Activated CD8-positive, alpha-beta memory T cell treated with anti-CD3 and anti-CD28 coated beads, Interleukin-2, amount 50 U/mL, for 48 hours (primary cell): ENCODE results near the gene TOE1.
"Not testable (repeated sequence)": the region's sequence is repeated elsewhere in the genome, so short reads cannot be mapped to it uniquely, and the experiment has no call there.

Experiments used
- DNase-seq: peaks from one replicate; pipeline ENCODE4 v3.0.0-alpha.2; 2020

TOE1 gene

DNA sequence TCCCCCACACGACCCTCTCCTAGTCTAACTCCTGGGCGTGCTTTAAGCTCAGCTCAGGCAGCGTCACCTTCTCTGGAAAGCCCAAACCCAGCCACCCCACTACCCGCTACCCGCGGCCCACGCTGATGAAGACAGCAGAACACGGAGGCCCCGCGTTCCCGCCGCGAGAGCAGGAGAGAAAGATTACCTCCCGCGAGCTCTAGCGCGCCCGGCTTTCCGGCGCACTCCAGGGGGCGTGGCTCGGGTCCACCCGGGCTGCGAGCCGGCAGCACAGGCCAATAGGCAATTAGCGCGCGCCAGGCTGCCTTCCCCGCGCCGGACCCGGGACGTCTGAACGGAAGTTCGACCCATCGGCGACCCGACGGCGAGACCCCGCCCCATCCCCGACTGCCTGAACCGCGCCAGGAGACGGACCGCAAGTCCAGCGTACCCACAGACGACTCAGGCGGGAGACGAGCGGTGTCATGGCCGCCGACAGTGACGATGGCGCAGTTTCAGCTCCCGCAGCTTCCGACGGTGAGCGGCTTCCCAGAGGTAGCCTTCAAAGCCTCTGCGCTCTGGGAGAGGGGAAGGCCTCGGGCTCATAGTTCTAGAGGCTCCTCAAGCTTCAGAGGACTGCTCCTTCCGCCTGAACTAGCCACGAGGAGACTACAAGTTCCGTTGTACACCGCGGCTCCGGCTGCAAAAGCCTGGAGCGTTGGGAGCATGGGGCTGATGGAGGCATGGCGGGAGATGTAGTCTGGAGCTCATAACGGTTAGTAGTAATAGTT is at the start of gene TOE1, which contains the start of gene MUTYH:
Gene TOE1 (plus strand): TSS at position 382 of the 770 bp plus-strand sequence. CDS start 83 bp downstream, at position 465.
Gene MUTYH (minus strand): TSS at position 652 of the 770 bp plus-strand sequence. CDS start 5,935 bp downstream, outside the sequence.
- DNase-seq: peak; percentile 97

DNA sequence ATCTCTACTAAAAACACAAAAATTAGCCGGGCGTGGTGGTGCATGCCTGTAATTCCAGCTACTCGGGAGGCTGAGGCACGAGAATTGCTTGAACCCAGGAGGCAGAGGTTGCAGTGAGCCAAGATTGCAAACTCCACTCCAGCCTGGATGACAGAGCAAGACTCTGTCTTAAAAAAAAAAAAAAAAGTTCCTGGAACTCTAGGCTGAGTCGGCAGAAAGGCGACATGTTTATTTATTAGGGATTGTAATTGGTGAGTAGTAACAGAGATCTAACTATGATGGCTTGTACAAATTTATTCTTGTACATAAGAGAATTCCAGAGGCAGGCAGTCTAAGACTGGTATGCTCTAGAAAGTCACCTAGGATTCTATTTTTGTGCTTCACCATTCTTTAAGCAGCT is 49.0 kb upstream of the TOE1 start:
- DNase-seq: not testable (repeated sequence)

DNA sequence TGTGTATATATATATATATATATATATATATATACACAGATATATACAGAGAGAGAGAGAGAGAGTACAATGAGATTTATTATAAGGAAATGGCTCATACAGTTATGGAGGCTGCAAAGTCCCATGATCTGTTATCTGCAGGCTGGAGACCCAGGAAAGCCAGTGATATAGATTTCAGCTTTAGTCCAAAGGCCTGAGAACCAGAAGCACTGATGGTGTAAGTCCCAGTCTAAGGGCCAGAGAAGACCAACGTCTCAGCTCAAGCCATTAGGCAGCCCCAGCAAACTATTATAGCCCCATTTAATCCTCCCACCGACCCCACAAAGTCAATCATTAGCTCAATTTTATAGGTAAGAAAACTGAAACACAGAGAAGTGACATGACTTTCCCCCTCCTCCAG is 48.3 kb upstream of the TOE1 start:
- DNase-seq: no peak

DNA sequence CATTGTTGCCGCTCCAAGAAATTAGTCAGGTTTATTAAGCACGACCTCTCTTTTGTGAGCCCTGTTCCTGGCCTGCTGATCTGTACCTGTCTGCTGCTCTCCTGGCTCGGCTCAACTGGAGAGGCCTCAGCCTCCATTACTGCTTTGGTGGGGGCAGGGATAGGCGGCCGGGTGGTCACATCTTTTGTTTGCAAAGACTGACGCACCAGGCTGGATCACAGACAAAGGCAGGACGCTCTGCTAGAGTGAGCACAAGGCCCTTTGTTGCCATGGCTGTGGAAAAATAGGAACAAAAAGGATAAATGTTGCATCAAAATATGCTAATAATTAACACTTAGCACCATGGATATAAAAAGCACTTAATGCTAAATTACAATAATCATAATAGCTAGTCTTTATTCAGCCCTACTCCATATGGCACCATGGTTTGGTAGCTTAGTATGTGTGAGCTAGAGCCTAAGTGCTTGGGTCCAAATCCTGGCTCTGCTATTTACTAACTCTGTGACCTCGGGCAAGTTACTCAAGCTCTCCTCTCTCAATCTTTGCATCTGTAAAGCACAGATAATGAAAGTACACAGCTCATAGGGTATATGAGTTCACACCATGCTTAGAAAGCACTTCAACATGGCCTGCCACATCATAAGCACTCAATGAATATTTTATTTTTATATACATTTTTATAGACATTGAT is 42.2 kb upstream of the TOE1 start:
- no peak for DNase-seq

DNA sequence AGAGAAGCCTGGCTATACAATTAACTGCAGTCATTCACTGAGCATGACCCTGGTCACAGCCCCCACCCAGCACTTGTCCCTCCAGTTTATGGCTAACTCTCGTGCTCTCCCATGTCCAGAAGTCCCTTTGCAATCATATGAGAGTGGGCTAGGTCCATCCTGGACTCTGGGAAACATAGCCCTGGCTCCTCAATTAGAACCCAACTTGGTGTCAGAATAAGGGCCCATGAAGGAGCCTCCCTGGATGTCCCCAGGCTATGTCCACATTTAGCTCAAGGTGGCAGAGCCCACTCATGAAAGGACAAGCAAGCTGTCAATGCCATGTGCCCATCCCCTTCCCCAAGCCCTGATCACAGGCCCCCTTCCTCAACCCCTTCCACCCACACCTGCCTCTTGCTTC is 40.7 kb upstream of the TOE1 start:
- no peak for DNase-seq

DNA sequence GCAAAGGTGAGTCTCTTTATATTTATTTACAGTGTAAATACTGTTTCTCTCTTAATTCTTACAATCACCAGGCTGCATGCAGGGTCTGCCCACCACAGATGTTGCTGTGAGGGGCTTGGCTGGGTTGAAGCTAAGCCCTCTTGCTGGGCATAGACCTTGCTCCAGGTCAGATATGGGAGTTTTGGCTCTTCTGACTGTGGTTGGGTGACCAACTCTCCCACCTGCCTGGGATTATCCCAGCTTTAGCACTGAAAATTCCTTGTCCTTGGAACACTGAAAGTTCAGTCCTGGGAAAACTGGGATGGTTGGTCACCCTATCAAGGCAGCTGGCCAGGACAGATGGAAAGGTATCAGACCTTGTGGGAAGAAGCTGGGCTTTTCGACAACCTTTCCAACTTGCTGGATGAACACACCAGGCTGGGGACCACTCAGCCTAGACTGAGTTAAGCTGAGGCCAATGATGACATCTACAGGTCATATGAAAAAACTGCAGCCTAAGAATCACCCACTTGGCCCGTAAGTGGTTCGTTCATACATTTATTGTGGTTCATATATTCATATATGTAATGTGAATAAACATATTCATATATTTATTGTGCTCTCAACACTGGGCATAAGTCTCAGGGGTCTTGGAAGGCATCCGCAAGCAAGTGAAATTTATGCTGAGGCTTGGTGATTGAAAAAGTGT is 39.8 kb upstream of the TOE1 start:
- DNase-seq: no peak

DNA sequence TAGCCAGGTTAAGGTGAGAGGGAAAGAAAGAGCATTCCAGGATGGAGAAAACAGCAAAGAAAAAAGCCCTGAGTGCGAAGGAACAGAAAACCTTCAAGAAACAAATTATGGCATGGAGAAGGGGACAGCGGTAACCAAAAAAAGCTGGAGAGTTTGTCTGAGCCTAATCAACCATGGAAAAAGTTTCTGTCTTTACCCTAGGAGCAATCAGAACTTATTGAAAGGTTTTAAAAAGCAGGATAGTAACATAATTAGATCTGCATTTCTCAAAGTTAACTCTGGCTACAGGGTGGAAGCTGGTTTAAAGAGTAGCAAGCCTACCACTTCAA is 39.3 kb upstream of the TOE1 start:
- DNase-seq: no peak

DNA sequence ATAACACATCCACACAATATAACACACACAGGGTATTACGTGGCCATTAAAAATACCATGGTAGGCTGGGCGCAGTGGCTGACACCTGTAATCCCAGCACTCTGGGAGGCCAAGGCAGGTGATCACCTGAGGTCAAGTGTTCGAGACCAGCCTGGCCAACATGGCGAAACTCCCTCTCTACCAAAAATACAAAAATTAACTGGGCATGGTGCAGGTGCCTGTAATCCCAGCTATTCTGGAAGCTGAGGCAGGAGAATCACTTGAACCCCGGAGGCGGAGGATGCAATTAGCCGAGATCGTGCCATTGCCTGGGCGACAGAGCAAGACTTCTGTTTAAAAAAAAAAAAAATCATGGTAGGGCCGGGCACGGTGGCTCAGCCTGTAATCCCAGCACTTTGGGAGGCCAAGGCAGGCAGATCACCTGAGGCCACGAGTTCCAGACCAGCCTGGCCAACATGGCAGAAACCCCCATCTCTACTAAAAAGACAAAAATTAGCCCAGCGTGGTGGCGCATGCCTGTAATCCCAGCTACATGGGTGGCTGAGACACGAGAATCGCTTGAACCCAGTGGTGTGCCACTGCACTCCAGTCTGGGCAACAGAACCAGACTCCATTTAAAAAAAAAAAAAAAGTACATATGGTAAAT is 37.3 kb upstream of the TOE1 start:
- DNase-seq: no peak

DNA sequence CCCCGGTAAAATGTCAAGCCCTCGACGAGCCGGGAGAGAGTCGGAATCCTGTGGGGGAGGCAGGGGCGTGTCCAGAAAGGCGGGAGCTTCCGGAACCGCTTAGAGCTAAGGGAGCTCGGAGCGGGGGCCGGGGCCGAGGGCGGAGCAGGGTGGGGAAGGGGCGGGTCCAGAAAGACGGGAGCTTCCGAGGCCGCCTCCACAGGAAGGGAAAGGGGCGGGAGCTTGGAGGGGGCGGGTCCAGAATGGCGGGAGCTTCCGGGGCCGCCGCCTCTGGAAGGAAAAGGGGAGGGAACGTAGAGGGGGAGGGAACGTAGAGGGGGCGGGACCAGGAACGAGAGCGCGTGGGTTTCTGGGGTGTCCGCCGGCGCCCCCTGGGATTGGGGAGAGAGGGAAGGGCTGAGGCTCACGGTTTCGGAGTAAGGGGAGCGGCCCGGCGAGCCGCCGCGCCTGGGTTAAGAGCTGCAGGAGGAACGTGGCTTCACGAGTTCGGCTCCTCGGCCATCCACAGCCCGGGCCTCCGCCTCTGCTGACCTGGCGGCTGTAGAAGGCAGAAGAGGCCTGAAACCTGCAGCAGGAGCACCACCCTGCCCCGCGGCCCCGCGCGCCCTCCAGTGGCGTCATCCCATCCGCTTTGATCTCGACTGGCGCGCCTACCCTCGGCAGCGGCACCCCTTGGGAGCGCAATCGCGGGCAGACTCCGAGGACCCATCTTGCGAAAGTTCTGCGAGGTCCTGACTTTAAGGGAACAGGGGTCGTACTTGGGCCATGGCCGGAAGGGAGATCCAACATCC is 36.3 kb upstream of the TOE1 start:
- peak; percentile 97 for DNase-seq

DNA sequence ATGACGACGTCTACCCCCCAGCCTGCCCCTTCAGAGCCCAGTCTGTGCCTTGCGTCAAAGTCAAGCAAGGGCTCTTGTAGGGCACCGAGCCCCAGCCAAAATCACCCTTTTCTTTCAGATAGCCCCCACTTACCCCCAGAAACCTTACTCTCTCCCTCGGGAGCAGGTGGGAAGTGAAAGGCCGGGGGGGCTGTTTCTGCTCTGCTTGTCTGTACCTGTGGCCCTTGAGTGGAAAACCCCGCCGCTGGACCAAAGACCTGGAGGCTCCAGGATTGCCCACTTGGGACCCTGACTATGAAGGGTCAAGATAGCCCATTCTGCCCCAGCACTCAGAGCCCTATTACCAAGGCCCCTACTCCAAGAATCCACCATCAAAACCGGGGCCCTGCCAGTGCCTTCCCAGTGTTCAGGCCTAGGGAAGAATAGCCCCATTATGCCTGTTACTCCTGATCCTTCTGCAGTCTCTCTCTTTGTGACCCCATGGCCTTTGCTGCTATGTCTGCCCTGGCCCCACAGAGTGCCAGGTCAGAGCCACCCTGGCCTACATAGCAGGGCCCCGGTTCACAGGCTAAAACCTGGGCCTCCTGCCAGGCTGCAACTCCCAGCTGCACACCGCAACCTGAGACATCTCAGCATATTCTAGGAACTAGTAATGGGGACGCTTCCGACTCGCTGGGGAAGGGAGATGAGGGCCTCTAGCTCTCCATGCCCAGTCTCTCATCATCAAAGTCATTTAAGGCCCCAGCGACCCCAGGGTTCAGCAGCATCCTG is 35.5 kb upstream of the TOE1 start:
- peak; percentile 61 for DNase-seq

DNA sequence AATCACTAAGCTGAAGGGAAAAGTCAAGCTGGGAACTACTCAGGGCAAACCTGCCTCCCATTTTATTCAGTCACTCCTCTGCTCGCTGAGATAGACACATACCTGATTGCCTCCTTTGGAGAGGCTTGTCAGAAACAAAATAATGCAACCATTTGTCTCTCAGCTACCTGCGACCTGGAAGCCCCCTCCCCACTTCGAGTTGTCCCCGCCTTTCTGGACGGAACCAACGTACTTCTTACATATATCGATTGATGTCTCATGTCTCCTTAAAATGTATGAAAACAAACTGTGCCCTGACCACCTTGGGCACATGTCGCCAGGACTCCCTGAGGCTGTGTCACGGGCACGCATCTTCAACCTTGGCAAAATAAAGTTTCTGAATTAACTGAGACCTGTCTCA is 34.7 kb upstream of the TOE1 start:
- DNase-seq: no peak

DNA sequence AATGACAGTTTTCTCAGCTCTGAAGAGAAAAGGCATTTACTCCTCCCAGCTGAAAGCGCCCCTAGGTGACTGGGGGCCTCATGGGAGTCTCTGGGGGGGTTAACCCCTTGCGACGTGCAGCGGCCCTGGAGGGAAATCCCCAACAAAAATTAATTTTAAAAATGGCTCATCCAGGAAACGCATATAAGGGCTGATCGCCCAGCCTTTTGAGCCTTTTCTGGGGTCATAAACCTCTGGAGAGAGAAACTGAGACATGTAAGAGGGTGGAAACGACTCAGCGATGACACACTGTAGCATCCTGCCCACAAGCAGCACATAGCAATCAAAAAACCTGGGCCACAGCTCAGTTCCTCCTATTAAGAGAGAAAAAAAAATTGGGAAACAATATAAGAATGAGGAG is 33.7 kb upstream of the TOE1 start:
- DNase-seq: peak; percentile 72

DNA sequence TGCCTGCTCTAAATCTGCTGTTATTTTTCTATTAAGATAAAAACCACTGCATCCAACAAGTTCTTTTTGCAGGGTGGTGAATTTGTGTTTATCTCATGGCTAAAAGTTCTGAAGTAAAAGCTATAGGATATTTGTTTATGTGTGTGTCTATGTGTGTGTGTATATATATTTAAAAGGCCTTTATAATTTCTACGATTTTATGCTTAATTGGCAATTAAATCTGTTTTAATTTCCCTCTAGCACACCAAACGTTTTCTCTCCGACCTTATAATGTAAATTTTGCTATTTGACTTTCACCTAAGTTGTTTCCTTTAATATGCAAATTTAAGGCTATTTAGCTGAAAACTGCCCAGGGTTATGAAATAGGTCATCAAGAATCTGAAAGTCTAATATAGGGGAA is 33.1 kb upstream of the TOE1 start:
- DNase-seq: no peak

DNA sequence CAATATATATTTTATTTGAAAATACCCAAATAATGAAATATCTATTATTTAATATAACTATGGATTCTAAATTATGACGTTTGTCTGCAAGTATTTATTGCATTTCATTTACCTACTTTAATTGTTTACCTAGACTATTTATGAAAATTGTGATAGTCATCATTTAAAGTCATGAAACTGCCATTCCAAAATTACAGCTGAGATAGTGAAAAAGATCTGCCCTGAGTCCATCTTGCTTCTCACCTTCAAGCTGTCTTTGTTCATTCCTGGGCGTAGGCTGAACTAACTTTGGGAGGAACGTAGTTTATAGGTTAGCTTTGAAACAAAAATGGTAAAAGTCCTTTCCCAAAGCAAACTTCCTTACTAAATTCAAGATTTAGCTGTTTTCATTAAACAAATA is 25.7 kb upstream of the TOE1 start:
- DNase-seq: no peak

DNA sequence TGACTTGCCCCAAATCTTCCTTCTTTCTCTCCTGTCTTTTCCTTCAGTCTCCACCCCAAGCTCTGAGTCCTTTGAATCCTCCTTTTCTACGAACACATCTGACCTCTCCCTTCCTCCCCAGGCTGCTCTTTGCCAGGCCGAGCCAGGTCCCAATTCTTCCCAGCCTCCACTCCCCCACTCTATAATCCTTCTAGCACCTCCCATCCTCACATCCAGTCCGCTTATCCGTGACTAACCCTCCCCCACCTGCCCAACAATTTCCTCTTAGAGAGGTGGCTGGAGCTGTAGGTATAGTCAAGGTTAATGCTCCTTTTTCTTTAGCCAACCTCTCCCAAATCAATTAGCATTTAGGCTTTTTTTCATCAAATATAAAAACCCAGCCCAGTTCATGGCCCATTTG is 22.8 kb upstream of the TOE1 start:
- DNase-seq: no peak

DNA sequence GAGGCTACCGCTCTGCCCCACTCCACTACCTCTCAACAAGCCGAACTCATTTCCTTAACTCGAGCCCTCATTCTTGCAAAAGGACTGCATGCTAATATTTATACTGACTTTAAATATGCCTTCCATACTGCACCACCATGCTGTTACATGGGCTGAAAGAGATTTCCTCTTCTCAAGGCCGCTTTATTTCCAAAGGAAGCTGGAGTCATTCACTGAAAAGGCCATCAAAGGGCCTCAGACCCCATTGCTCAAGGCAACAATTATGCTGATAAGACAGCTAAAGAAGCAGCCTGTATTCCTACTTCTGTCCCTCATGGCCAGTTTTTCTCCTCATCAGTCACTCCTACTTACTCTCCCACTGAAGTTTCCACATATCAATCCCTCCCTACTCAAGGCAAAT is 20.2 kb upstream of the TOE1 start:
- DNase-seq: no peak

DNA sequence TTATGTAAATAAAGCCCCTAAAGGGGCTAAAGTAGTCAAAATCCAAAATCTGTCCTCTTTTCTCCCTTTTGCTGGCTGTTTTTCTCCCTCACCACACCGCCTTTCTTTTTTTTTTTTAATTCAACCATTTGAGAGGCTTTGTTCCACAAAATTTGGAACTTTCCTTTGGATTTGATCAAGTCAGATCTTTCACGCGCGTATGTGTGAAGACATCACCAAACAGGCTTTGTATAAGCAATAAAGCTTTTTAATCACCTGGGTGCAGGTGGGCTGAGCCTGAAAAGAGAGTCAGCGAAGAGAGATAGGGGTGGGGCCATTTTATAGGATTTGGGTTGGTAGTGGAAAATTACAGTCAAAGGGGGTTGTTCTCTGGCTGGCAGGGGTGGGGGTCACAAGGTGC is 18.5 kb upstream of the TOE1 start:
- no peak for DNase-seq

DNA sequence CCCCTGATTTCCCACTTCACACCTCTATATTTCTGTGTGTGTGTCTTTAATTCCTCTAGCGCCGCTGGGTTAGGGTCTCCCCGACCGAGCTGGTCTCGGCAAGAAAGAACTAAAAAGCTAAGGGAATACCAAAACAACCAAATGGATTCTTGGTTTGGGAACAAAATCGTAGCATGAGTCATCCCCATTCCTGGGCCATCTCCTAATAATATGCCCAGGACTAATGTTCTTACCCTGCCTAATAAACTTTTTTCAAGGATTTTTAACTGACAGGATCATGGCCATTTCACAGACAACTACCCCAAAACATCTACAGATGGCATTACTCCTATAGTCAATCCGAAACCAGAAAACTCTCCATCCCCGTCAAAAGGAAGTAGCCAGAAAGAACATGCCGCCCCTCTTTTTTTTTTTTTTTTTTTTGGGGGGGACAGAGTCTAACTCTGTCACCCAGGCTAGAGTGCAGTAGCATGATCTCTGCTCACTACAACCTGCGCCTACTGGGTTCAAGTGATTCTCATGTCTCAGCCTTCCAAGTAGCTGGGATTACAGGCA is 17.4 kb upstream of the TOE1 start:
- DNase-seq: no peak

DNA sequence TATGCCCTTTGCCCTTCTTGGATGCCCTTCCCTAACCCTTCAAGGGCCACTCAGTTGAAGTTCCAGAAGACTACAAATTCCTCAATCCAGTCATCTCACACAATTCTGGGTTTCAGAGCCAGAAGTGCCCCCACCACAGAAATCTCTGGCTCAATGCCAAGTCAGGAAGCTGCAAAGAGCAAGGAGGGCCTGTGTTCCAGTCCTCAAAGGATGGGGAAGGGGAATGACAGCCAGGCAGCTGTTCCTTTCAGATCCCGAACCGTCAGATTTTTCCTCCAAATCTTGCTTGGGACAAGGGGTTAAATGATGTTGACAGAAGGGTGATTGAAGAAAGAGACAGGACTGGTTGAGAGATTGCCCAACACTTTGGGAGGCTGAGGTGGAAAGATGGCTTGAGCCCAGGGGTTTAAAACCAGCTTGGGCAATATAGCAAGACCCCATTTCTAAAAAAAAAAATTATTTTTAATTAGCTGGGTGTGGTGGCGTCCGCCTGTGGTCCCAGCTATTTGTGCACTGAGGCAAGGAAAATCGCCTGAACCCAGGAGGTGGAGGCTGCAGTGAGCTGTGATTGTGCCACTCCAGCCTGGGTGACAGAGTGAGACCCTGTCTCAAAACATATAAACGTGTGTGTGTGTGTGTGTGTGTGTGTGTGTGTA is 14.0 kb upstream of the TOE1 start:
- no peak for DNase-seq

DNA sequence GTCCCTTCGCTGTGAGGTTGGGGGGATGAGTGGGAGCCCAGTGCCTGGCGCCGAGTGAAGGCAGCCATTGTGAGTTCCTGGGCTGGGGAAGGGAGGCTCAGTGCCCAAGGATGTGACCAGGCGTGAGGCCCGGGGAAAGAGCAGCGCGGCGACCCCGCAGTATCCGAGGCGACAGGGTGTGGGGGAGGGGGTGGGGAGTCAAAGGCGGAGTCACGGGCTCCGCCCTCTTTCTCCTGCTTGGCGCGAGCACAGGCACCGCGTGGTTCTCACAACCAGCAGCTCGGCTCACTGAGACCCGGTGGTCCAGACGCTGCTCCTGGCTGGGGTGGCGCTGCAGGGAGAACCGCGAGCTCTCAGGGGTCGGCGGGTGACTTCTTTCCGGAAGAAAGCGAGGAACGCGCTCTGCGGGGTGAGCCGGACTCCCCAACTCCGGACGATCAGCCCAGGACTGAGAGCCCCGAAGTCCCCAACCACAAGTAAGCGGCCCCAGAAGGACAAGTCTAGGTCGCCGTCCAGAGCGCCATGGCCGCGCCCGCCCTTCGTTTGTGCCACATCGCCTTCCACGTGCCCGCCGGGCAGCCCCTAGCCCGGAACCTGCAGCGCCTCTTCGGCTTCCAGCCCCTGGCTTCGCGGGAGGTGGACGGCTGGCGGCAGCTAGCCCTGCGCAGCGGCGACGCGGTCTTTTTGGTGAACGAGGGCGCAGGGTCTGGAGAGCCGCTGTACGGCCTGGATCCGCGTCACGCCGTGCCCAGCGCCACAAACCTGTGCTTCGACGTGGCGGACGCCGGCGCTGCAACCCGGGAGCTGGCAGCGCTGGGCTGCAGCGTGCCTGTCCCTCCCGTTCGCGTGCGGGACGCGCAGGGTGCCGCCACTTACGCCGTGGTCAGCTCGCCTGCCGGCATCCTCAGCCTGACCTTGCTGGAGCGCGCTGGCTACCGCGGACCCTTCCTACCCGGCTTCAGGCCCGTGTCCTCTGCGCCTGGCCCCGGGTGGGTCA is 13.0 kb upstream of the TOE1 start, which contains the start of gene HPDL:
Gene HPDL (plus strand): TSS at position 269 of the 997 bp plus-strand sequence. CDS start 254 bp downstream, at position 523.
- DNase-seq: peak; percentile 88
